Erythroblast (primary cell): ENCODE results near the gene POLDIP2.

ENCODE experiments used
- DNase-seq, 2 experiments: peaks; one replicate each; lab custom pipeline; 2025; lab: John Stamatoyannopoulos, UW
- GATA1 ChIP-seq: IDR thresholded peaks from 2 replicates; pipeline ENCODE4 v1.6.1; 2011; ENCODE audit warnings: low read depth, mild to moderate bottlenecking, control low read depth, low read length, moderate library complexity
- POLR2A ChIP-seq: IDR thresholded peaks from 2 replicates; pipeline ENCODE4 v1.6.1; 2011; ENCODE audit warnings: mild to moderate bottlenecking, low read length

POLDIP2 gene

DNA sequence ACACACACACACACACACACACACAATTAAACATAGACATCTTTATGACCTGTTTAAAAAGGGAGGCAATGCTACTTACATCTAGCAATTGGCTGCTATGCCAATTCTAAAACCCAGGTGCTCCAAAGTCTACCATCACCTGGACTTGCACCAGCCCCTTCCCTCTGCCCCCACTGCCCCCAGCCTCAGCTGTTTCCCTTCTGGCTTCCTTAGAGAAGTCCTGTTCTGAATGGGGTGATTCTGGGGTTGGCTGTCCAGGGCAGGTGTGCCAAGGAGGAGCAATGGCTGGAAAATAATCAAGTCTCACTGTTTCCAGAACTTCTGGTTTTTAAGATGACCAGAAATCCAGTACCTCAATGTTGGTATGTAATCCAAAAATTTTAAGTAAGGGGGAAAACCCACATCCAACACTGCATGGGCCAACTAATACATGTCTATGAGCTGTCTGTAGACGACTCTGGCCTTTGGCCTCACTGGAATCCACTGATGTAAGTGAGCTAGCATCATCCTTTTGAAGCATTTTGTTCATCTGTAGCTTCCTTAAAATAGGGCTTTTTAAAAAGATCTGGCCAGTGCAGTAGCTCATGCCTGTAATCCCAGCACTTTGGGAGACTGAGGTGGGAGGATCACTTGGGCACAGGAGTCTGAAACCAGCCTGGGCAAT, 24.1 kb downstream of the POLDIP2 start:
- TF ChIP-seq GATA1 (no peak), POLR2A (no peak)
- no peak for DNase-seq

GRCh38 chr17:28331891-28332420, 25.4 kb downstream of the POLDIP2 start:
- TF ChIP-seq GATA1 (no peak), POLR2A (no peak)

DNA sequence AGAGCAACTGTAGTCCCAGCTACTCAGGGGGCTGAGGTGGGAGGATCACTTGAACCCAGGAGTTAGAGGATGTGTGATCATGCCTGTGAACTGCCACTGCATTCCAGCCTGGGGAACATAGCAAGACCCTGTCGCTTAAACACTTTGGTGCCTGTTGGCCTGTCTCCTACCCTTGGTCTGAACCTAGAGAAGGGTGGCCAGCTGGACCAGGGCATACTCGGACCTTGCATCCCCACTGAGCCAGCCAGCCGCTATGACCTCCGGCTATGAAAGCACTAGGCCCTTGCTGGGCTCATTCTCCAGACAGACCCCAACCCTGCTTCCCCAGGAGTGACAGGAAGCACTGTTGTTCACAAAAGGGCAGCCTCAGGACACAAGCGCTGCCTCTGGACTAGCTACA, 26.7 kb downstream of the POLDIP2 start:
- no peak for DNase-seq
- TF ChIP-seq POLR2A (no peak), GATA1 (no peak)

More at GRCh38 chr17:28331891-28332420, 25.4 kb downstream of the POLDIP2 start:
- DNase-seq = no peak

- DNase-seq = no peak
- TF ChIP-seq GATA1 = no peak
Measured at GRCh38 chr17:28328325-28328724, 29.0 kb downstream of the POLDIP2 start.

DNA sequence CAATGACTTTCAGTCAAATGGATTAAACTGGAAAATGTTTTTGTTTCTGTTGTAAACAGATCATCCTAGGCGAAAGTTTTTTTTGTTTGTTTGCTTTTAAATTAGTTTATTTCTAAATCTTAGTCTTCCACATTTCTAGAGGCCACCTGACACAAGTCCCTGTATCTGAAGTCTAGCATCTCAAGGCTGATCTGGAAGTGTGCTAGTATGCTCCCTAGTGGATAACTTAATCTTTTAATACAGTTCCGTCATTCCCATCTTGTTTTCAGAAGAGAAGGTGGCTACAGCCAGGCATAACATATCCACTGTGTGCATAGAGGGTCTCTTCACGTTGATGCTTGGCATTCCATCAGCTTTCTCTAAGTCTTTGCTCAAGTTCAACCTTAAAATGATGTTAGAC, 29.6 kb downstream of the POLDIP2 start:
- TF ChIP-seq POLR2A (no peak), GATA1 (no peak)
- DNase-seq = no peak

- no peak for DNase-seq
- TF ChIP-seq POLR2A (no peak), GATA1 (no peak)
Measured at GRCh38 chr17:28327031-28327607, 30.2 kb downstream of the POLDIP2 start.

DNA sequence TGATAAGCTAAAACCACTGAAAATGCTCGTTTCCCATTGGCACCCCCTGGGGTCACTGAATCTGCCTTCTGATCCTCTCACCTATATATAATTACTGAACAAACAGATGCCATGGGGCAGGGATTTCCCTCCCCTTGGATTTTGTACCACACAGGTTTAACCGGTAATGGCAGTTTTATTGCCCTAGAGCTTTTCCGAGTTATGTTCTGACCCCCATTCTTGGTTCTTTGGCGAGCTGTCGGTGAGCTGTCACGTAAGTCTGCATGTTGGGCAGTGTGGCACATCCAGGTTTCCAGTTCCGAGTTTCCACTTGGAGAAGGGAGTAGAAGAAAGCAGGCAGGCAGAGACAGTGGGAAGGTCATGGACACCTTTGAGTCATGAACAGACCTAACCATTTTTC, 31.2 kb downstream of the POLDIP2 start:
- TF ChIP-seq GATA1 (no peak), POLR2A (no peak)
- DNase-seq = no peak

GRCh38 chr17:28325211-28325610, 32.1 kb downstream of the POLDIP2 start:
- DNase-seq = no peak
- TF ChIP-seq POLR2A (no peak), GATA1 (no peak)

- TF ChIP-seq GATA1 = no peak
- no peak for TF ChIP-seq POLR2A
- DNase-seq = no peak
Measured at GRCh38 chr17:28324781-28325180, 32.5 kb downstream of the POLDIP2 start.

DNA sequence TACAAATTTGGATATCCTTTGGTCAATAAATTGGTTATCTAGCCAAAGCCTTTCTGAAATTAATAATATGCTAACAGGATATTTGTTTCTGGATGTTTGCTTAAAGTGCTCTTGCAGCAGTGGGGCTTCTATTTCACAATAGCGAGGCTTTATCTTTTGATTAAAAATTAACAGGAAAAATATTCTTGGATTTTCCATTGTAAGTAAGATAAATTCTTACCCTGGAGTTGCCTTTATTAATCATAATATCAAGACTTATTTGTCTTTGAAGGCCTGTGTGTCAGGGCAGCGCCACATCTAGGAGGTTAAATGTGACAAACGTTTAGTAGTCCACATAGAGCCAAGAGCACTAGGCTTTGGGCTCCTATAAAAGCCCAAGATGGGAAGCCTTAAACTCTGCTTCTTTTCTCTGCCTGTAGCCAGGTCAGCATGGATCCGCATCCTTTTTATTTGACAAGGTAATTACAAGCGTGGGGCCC, 33.0 kb downstream of the POLDIP2 start:
- TF ChIP-seq POLR2A = no peak
- TF ChIP-seq GATA1 = no peak
- DNase-seq = no peak

DNA sequence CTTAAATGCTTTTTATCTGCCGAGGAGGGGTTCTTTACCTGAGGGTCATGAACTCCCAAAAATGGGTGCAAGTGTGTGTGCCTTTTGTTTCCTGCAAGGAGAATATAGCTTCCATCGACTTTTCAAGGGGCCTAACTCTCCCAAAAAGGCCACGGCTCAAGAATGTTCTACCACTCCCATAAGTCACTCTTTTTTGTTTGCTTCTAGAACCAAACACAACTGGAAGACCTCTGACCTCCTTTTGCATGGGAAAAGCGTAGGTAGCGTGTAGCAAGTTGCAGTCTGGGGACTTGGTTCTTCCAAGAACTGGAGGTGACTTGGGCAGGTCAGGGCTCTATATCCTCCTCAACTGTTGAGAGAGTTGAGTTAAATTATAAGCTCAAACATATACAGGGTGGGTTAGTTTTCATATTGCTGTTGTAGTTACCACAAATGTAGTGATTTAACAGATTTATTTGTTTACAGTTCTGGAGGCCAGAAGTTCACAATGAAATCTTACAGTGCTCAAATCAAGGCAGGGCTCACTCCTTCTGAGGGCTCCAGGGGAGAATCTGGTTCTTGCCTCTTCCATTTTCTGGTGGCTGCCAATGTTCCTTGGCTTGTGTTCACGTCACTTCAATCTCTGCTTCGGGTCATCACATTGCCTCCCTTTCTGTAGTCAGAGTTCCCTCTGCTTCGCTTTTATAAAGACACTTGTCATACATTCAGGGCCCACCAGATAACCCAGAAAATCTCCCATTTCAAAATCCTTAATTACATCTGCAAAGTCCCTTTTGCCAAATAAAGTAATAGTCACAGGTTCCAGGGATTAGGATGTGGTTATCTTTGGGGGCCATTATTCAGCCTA, 36.9 kb downstream of the POLDIP2 start:
- no peak for DNase-seq
- TF ChIP-seq GATA1 = no peak
- no peak for TF ChIP-seq POLR2A

DNA sequence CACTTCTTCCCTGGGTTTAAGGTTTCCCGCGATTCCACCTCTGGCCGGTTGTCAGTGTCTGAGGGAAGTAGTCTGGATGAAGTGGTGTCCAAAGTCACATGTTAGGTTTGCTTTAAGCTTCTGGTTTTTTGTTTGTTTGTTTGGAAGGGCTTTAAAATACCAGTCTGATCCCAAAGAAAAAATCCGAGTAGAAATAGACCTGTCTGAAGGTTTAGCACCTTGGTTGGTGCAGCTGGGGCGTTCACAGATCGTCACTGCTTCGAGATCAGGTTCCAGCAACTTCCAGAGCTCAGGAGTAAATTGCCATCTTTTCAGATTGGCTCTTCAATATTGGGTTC, 37.8 kb downstream of the POLDIP2 start:
- no peak for TF ChIP-seq GATA1
- TF ChIP-seq POLR2A = no peak
- no peak for DNase-seq

DNA sequence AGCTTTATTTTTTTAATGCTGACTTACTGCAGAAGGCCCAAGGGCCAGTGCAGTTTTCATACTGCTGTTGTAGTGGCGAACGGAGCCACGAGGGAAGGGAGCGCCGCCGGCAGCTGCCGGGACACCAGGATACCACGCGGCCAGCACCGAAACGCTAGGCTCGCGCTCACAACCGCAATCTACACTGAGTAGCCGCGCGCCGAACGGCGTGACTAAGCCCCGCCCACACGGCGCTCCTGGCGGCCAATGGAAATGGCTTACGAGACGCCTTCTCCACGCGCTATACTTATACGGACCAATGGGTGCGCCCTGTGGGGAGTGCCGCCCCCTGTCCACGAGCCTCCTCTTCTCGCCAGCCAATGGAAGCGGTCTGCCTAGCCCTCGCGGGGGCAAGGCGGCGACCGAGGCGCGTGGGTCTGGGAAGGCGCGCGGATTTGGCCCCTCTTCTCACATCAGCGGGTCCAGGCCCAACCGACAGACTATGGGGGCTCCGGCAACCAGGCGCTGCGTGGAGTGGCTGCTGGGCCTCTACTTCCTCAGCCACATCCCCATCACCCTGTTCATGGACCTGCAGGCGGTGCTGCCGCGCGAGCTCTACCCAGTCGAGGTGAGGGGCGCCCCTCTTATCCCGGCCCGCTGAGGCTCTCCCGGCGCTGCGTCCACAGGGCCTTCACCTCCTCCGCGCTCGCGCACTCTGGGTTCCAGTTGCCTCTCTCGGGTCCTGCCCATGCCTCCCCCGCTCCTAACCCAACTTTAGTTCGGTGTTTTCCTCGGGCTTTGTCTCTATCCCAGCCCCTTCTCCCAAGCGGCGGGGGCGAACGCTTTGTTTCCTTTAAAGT, 38.3 kb downstream of the POLDIP2 start, which contains the start of gene TMEM97:
Gene TMEM97, plus strand, starts transcription at position 442 of the 839 bp plus-strand sequence. Its CDS starts 40 bp downstream, at position 482.
- DNase-seq = peak; percentile 98
- TF ChIP-seq POLR2A (peak; percentile 86), GATA1 (no peak)
